GM19328 (cell line): ENCODE measurements around the gene RBM25.
A peak's percentile ranks its signal among the peaks of the same experiment; 100 is the strongest.
"Not testable (repeated sequence)": the region's sequence is repeated elsewhere in the genome, so short reads cannot be mapped to it uniquely, and the experiment has no call there.

Source experiments
- ATAC-seq: cut with Tn5 transposase; IDR thresholded peaks from one replicate; pipeline ENCODE4 v1.9.1; 2021; ENCODE audit warnings: mild to moderate bottlenecking, moderate library complexity; ENCODE audit not compliant: unreplicated experiment

Gene RBM25

DNA sequence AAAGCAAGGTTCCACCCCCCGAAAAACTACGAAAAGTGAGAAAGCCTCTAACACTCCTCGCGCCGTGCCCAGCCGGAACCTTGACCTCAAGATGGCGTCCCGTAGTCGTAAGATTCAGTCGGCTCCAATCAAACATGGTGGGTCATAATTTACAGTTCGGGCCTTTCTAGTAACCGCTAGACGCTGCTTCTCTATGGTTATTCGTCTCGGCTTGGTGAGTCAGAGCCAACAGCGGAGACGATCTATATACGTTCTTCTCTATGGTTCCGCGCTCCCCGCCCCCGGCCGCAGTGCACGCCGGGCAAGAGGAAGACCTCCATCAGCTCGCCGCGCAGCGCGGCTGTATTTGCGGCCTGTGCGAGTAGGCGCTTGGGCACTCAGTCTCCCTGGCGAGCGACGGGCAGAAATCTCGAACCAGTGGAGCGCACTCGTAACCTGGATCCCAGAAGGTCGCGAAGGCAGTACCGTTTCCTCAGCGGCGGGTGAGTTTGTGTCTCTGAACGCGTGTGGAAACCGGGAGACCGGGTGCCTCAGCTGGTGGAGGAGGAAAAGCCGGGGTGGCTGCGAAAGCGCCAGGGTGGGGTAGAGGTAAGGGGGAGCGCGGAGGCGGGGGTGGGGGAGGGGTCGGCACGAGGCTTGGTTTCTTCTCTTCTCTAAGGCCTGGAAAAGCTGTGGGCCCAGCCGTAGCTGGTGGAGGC is at the start of gene RBM25:
Gene RBM25, plus strand, starts transcription at position 311 of the 698 bp plus-strand sequence. CDS start 13,108 bp downstream, outside the sequence.
- peak; percentile 90 for ATAC-seq

- not testable (repeated sequence) for ATAC-seq
Measured at GRCh38 chr14:73011189-73011588, 47.1 kb upstream of the RBM25 start.

- no peak for ATAC-seq
Measured at GRCh38 chr14:73014105-73014504, 44.2 kb upstream of the RBM25 start.

GRCh38 chr14:73015552-73015951 is 42.8 kb upstream of the RBM25 start:
- ATAC-seq = not testable (repeated sequence)

GRCh38 chr14:73016011-73016410 is 42.3 kb upstream of the RBM25 start:
- not testable (repeated sequence) for ATAC-seq

- no peak for ATAC-seq
Measured at GRCh38 chr14:73022051-73022450, 36.3 kb upstream of the RBM25 start.

GRCh38 chr14:73025544-73025943 is 32.8 kb upstream of the RBM25 start:
- ATAC-seq = no peak

GRCh38 chr14:73026243-73026844 is 32.0 kb upstream of the RBM25 start:
- no peak for ATAC-seq

DNA sequence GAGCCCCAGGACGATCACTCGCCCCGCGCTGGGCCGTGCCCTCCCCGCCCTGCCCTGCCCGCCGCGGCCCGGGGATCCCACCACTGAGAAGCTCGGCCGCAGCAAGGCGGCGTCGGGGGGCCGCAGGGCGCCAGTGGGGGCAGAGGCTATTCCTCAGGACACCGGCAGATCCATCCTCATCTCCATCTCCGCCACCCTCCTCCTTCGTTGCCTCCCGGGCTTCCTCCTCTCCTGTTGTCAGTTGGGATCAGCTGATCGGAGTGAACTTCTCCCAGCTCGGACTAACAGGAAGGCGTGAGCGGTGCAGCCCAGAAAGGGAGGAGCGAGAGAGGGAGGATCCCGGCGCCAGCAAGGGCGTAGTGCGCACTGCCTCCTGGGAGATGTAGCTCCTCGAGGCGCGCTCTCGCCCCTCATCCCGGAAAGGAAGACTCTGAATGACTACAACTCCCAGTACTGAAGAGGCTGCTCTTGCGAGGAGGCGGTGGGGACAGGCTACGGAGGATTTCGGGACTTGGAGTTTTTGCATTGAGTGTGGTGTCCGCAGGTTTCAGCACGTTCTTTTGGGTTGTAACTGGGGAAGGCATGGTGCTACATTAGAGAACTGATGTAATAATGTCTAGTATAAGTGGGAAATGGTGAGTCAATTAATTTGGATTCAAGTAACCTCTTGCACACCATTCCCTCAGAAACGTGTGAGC is 31.3 kb upstream of the RBM25 start, which contains the start of gene ZFYVE1:
Gene ZFYVE1, minus strand, starts transcription at position 262 of the 698 bp plus-strand sequence. CDS start 2,598 bp downstream, outside the sequence.
- ATAC-seq = peak; percentile 95

DNA sequence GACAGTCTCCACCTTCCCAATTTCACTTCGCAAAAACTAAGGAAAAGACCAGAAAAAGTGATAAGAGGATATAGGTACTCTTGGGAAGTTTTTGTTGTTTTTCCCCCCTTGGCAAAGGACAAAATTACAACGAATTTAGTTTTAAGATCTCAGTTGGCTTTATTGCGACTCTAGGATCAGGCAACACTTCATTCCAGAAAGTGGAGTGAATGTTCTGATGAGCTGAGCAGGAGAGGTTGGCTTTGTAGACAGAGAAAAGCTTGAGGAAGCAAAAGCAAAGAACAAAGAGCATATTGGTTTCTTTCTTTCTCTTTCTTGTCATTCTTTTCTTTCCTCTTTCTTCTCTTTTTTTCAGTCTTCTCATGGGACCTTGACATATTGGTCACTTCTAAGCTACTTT is 30.8 kb upstream of the RBM25 start:
- no peak for ATAC-seq

DNA sequence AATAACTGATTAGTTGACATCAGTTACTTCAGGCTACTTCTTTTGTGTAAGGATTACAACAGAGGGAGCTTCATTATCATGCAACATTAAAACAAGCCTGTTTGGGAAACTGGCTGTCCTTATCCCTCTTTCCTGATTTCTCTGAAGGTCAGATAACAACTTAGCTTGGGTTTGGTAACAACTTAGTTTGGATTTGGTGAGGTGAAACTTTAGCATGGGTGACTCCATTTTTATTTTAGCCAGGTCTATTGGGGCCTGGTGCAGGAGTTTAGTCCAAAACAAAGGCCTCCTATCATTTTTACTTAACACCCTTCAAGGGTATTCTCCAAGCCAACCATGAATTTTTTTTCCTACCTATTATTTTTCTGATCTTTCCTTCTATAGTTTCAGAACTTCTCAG is 30.4 kb upstream of the RBM25 start:
- ATAC-seq = no peak

DNA sequence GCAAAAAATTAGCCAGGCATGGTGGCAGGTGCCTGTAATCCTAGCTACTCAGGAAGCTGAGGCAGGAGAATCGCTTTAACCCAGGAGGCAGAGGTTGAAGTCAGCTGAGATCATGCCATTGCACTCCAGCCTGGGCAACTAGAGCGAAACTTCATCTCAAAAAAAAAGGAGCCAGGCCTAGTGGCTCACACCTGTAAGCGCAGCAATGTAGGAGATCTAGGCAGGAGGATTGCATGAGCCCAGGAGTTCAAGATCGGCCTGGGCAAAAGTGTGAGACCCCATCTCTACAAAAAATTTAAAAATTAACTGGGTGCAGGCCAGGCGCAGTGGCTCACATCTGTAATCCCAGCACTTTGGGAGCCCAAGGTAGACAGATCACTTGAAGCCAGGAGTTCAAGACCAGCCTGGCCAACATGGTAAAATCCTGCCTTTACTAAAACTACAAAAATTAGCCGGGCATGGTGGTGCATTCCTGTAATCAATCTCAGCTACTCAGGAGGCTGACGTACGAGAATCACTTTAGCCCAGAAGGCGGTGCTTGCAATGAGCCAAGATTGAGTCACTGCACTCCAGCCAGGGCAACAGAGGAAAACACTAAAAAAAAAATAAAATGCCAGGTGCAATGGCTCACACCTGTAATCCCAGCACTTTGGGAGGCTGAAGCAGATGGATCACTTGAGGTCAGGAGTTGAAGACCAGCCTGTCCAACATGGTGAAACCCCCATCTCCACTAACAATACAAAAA is 21.5 kb upstream of the RBM25 start:
- not testable (repeated sequence) for ATAC-seq

DNA sequence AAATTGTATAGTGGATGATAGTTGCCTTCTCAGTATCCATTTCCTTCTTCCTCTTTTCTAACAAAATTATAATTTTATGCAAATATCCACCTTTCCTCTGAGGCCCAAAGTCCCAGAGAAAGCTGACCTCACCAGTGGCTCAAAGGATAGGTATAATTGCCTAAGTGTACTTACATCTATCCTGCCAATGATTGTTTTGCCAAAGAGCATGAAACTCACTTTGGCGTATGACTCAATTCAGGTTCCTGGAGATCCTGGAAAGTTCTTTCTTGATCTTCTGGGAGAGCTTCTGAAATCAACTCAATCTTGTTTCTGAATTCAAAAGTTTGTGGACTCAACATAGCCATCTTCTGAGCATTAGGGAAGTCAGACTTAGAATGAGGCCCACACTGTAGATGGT is 10.5 kb upstream of the RBM25 start:
- no peak for ATAC-seq

DNA sequence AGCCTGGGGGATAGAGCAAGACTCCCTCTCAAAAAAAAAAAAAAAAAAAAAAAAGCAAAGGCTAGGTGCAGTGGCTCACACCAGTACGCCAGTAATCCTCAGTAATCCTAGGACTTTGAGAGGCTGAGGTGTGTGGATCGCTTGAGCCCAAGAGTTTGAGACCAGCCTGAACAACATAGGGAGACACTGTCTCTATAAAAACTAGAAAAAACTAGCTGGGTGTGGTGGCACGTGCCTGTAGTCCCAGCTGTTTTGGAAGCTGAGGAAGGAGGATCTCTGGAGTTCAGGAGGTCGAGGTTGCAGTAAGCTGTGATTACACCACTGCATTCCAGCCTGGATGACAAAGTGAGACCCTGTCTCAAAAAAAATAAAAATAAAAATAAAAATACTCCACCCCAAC is 8.9 kb upstream of the RBM25 start:
- ATAC-seq = no peak

- ATAC-seq = no peak
Measured at GRCh38 chr14:73055251-73055650, 3.1 kb upstream of the RBM25 start.

- ATAC-seq = no peak
Measured at GRCh38 chr14:73057944-73058223, 450 bp upstream of the RBM25 start.

DNA sequence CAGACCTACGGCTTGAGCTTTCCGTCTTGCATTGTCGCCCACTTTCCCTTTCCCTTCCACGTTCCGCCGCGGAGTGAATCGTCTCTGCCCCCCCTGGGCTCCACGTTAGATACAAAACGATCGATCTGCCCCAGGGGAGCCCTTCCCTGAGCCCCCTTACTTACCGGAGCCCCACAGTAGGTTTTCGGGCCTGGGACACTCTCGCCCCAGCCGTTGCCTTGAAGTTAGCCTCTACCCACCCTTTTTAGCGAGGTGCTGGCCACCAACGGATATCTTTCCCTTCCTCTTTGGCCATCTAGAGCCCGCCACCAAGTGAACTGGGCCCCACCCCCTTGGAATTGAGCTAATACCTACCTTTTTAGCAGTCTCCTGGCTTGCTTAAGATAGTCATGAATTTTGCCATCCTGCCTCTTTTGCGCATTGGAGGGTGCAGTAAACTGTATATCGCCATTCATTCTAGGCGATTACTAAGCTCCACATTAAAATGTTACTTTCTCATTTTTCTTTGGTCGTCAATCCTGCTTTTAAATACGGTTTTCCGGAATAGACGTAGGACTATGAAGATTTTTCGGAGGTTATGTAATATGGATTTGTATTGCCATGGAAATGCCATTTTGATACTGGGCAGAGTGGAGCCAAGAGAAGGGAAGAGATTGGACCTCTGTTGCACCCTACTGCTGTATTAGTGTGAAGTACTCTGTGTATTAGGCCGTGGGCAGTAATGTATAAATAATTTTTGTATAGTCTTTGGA is 764 bp downstream of the RBM25 start:
- ATAC-seq = no peak

DNA sequence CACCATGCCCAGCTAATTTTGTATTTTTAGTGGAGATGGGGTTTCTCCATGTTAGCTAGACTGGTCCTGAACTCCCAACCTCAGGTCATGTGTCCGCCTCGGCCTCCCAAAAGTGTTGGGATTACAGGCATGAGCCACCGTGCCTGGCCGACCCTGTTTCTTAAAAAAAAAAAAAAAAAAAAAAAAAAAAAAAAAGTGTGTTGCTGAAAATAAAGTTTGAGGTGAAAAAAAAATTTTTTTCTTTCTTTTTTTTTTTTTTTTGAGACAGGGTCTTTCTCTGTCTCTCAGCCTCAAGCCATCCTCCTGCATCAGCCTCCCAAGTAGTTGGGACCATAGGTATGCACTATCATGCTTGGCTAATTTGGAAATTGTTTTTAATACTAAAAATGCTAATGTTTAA is 11.3 kb downstream of the RBM25 start:
- no peak for ATAC-seq

- no peak for ATAC-seq
Measured at GRCh38 chr14:73091044-73091443, 32.7 kb downstream of the RBM25 start.

- ATAC-seq = no peak
Measured at GRCh38 chr14:73097421-73097820, 39.1 kb downstream of the RBM25 start.

DNA sequence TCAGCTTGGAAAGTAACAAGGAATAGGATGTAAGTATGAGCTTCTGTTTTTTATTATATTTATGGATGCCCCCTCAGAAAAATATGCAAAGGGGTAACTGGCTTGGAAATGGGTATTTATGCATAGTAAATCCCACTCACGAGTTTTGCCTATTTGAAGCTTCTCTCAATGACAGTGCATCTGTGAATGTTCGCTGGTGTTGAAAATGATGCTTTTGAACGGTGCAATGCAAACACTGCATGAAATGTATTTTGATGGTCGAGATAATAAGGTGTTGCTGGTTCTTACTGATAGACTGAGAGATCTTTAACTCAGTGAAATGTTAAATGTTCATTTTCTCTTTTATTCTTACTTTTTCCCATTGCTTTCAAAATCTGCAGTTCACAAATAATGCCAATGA is 42.0 kb downstream of the RBM25 start:
- ATAC-seq = no peak
